HEK293T (cell line): ENCODE results near the gene TIMM50.

Source experiments
- ARNT ChIP-seq: fragments of 450-650 bp; IDR thresholded peaks from 2 replicates; pipeline ENCODE4 v1.6.1; 2017; ENCODE audit warnings: mild to moderate bottlenecking
- BHLHE40 ChIP-seq: fragments of 450-650 bp; IDR thresholded peaks from 2 replicates; pipeline ENCODE4 v1.6.1; 2016; ENCODE audit warnings: mild to moderate bottlenecking, moderate library complexity, borderline replicate concordance
- ELF4 ChIP-seq: fragments of 450-650 bp; IDR thresholded peaks from 2 replicates; pipeline ENCODE4 v1.6.1; 2017; ENCODE audit warnings: antibody characterized with exemption
- FOXK2 ChIP-seq: fragments of 450-650 bp; IDR thresholded peaks from 2 replicates; pipeline ENCODE4 v1.6.1; 2016; ENCODE audit warnings: mild to moderate bottlenecking
- FOXM1 ChIP-seq: fragments of 450-650 bp; IDR thresholded peaks from 2 replicates; pipeline ENCODE4 v1.6.1; 2017; ENCODE audit warnings: mild to moderate bottlenecking, borderline replicate concordance
- HDGF ChIP-seq: fragments of 450-650 bp; IDR thresholded peaks from 2 replicates; pipeline ENCODE4 v1.6.1; 2017; ENCODE audit warnings: antibody characterized with exemption, borderline replicate concordance
- L3MBTL2 ChIP-seq: fragments of 450-650 bp; conservative IDR thresholded peaks from 2 replicates; pipeline ENCODE4 v1.6.1; 2016; ENCODE audit warnings: mild to moderate bottlenecking
- NFRKB ChIP-seq: fragments of 450-650 bp; IDR thresholded peaks from 2 replicates; pipeline ENCODE4 v1.6.1; 2016; ENCODE audit warnings: mild to moderate bottlenecking, moderate library complexity
- SP1 ChIP-seq: fragments of 450-650 bp; IDR thresholded peaks from 2 replicates; pipeline ENCODE4 v1.6.1; 2017
- SUZ12 ChIP-seq: fragments of 450-650 bp; IDR thresholded peaks from 2 replicates; pipeline ENCODE4 v1.6.1; 2016; ENCODE audit warnings: mild to moderate bottlenecking
- TARDBP ChIP-seq: fragments of 450-650 bp; IDR thresholded peaks from 2 replicates; pipeline ENCODE4 v1.6.1; 2016
- ZNF384 ChIP-seq: fragments of 450-650 bp; IDR thresholded peaks from 2 replicates; pipeline ENCODE4 v1.6.1; 2016
- TF ChIP-seq, protein P1 (sequence below): fragments of 450-650 bp; IDR thresholded peaks from 2 replicates; pipeline ENCODE4 v1.6.1; 2016

DNA sequence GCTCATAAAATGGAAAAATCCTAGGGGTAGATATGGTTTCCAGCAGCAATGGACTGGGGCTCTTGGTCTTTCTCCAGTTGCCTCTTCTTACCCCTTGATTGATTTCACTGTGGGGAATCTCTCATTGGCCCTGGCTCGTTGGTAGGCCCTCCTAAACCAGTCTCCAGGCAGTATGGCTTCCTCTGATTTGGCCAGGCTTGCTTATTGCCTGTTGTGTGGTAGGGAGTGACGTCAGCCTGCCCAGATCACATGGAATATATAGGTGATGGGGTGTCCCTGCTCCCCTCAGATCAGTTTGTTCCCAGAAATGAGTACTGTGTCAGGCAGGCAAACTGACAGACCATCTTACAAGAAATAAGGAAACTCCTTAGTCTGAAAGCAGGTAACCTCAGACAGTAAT, 28.6 kb downstream of the TIMM50 start:
- TF ChIP-seq HDGF (no peak), ARNT (no peak), SP1 (no peak), FOXM1 (no peak), BHLHE40 (no peak), FOXK2 (no peak), NFRKB (no peak), SUZ12 (no peak), TARDBP (no peak), L3MBTL2 (no peak), ELF4 (no peak), ZNF384 (no peak)
- TF ChIP-seq, protein P1, sequence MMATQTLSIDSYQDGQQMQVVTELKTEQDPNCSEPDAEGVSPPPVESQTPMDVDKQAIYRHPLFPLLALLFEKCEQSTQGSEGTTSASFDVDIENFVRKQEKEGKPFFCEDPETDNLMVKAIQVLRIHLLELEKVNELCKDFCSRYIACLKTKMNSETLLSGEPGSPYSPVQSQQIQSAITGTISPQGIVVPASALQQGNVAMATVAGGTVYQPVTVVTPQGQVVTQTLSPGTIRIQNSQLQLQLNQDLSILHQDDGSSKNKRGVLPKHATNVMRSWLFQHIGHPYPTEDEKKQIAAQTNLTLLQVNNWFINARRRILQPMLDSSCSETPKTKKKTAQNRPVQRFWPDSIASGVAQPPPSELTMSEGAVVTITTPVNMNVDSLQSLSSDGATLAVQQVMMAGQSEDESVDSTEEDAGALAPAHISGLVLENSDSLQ: no peak
